GM23248 (cell line): ENCODE results near the gene RITA1. TPM values are rescaled to one million over a fixed set of nuclear protein-coding genes. Genes with fewer than 3 reads are reported as not detected.

Experiments
- DNase-seq: peaks from one replicate; pipeline ENCODE4 v3.0.0-alpha.2; 2015
- H2AFZ ChIP-seq: fragments of 200-600 bp; sonication (generic); 2 replicates; pipeline ENCODE4 v1.6.1; 2016; ENCODE audit warnings: antibody characterized with exemption
- H3F3A ChIP-seq: fragments of 200-600 bp; sonication (generic); 2 replicates; pipeline ENCODE4 v1.6.1; 2016; ENCODE audit warnings: mild to moderate bottlenecking, antibody characterized with exemption, mixed run types; ENCODE audit not compliant: insufficient read depth
- H3K27ac ChIP-seq: fragments of 200-600 bp; sonication (generic); 2 replicates; pipeline ENCODE4 v1.5.1; 2016; ENCODE audit warnings: mild to moderate bottlenecking
- H3K27me3 ChIP-seq: fragments of 200-600 bp; sonication (generic); replicated peaks from 2 replicates; pipeline ENCODE4 v1.6.1; 2016; ENCODE audit warnings: mild to moderate bottlenecking; ENCODE audit not compliant: insufficient read depth
- H3K36me3 ChIP-seq: fragments of 200-600 bp; sonication (generic); 2 replicates; pipeline ENCODE4 v1.6.1; 2016; ENCODE audit warnings: low read depth, mild to moderate bottlenecking
- H3K4me1 ChIP-seq: fragments of 200-600 bp; sonication (generic); 2 replicates; pipeline ENCODE4 v1.6.1; 2016; ENCODE audit warnings: mild to moderate bottlenecking; ENCODE audit not compliant: insufficient read depth
- H3K4me2 ChIP-seq: fragments of 200-600 bp; sonication (generic); one replicate; pipeline ENCODE4 v1.6.1; 2016; ENCODE audit warnings: mild to moderate bottlenecking; ENCODE audit not compliant: unreplicated experiment
- H3K4me3 ChIP-seq: fragments of 200-600 bp; sonication (generic); 2 replicates; pipeline ENCODE4 v1.5.1; 2016; ENCODE audit warnings: mild to moderate bottlenecking
- H3K79me2 ChIP-seq: fragments of 200-600 bp; sonication (generic); 2 replicates; pipeline ENCODE4 v1.6.1; 2016; ENCODE audit warnings: mild to moderate bottlenecking; ENCODE audit not compliant: insufficient read depth
- H3K9ac ChIP-seq: fragments of 200-600 bp; sonication (generic); 2 replicates; pipeline ENCODE4 v1.6.1; 2016; ENCODE audit warnings: mild to moderate bottlenecking
- H3K9me2 ChIP-seq: fragments of 200-600 bp; sonication (generic); 2 replicates; pipeline ENCODE4 v1.6.1; 2016; ENCODE audit warnings: mixed run types, mild to moderate bottlenecking, moderate library complexity; ENCODE audit not compliant: insufficient read depth
- H3K9me3 ChIP-seq: fragments of 200-600 bp; sonication (generic); one replicate; pipeline ENCODE4 v1.6.1; 2017; ENCODE audit warnings: low read depth
- H4K20me1 ChIP-seq: fragments of 200-600 bp; sonication (generic); 2 replicates; pipeline ENCODE4 v1.6.0; 2016; ENCODE audit not compliant: insufficient read depth
- EZH2 ChIP-seq: fragments of 200-600 bp; sonication (generic); IDR thresholded peaks from 2 replicates; pipeline ENCODE4 v1.6.1; 2018; ENCODE audit warnings: antibody characterized with exemption, mild to moderate bottlenecking; ENCODE audit not compliant: insufficient read depth, poor library complexity, severe bottlenecking
- EZH2phosphoT487 ChIP-seq: fragments of 200-600 bp; sonication (generic); IDR thresholded peaks from 2 replicates; pipeline ENCODE4 v1.6.1; 2018; ENCODE audit warnings: antibody characterized with exemption, moderate library complexity, mild to moderate bottlenecking, low read depth; ENCODE audit not compliant: insufficient read depth
- whole genome bisulfite sequencing, 2 experiments: methylation state at CpG; one replicate each; pipeline ENCODE4 v1.1.6; 2015 to 2017; ENCODE audit warnings: low lambda C conversion rate in 2 of 2, low coverage in 1 of 2; ENCODE audit errors: missing lambda C conversion rate in 2 of 2; 5-methylcytosine and 5-hydroxymethylcytosine counted together
- in situ Hi-C: fragments of 300-500 bp; cut with MboI; formaldehyde crosslinking; loops from 2 replicates; pipeline ENCODE4 v1.15.0; 2020
- polyA plus RNA-seq: library from polyadenylated mRNA; unstranded; fragments of >200 nt; fragmentation: Nextera tagmentation; extraction: Ambion mirVana; gene quantifications from 2 replicates; pipeline ENCODE4 v1.2.1, GENCODE V29; 2016
- total RNA-seq: library from RNA; depleted of rRNA; stranded (reverse); fragments of >200 nt; shearing (Covaris generic); gene quantifications from 2 replicates; pipeline ENCODE4 v1.2.3, GENCODE V29; 2014

Gene RITA1
- total and polyA plus RNA-seq, 2 experiments from 2014 or later: 15.6 to 19.2 TPM

DNA sequence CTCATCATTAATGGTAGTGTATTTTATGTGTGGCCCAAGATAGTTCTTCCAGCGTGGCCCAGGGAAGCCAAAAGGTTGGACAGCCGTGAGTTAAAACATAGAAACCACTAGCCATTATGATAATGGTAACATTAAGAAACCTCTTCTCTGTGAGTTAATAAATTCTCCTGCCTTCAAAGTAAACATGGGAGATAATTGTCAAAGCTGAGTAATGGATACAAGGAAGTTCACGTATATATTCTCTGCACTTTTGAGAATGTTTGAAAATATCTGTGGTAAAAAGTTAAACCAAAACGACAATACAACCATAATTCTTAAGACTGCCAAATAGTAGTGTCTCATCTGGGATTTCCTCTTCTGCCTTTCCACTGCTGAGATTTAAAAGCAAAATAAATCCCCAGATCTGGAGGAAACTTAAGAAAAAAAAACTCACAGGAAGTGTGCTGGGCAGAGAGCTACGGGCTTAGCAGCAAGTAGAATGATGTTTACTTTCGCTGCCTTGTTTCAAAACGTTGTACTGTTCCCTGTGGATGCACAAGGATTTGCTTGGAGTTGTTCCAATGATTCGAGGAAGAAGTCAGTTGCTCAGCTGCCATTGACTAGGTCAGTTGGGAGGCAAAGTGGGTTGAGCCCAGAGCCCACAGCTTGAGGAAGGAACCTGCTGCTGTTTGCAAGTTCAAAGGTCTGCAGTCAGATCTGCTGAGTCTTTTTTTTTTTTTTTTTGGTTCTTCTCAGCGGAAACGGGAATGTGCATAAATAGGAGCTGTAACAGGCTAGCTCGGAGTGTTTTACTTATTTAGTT, 37.4 kb downstream of the RITA1 start:
- H3F3A ChIP-seq: peaks cover 23% of the 10 kb centered on the region
- H2AFZ ChIP-seq: peak overlapping the region; percentile 74
- TF ChIP-seq EZH2: no peak
- TF ChIP-seq EZH2phosphoT487: no peak
- H3K4me3 ChIP-seq: peak overlapping the region; percentile 71
- 2 to 3% methylated on average over 11 of the region's 11 CpGs for WGBS, 2 experiments
- in situ Hi-C loops: no loop called here
- peak; percentile 84 for DNase-seq
- no peaks in the 10 kb centered on the region for H4K20me1 ChIP-seq
- H3K27me3 ChIP-seq: no peaks in the 10 kb centered on the region
- peaks cover 20% of the 10 kb centered on the region for H3K4me1 ChIP-seq
- peak overlapping the region; percentile 87 for H3K4me2 ChIP-seq
- peaks cover 6% of the 10 kb centered on the region; the same call in 1 of the 2 replicates for H3K79me2 ChIP-seq
- no peaks in the 10 kb centered on the region for H3K9me3 ChIP-seq
- peak overlapping the region; percentile 89 for H3K9ac ChIP-seq
- no peaks in the 10 kb centered on the region for H3K36me3 ChIP-seq
- H3K9me2 ChIP-seq: no peaks in the 10 kb centered on the region
- peak overlapping the region; percentile 75 for H3K27ac ChIP-seq

DNA sequence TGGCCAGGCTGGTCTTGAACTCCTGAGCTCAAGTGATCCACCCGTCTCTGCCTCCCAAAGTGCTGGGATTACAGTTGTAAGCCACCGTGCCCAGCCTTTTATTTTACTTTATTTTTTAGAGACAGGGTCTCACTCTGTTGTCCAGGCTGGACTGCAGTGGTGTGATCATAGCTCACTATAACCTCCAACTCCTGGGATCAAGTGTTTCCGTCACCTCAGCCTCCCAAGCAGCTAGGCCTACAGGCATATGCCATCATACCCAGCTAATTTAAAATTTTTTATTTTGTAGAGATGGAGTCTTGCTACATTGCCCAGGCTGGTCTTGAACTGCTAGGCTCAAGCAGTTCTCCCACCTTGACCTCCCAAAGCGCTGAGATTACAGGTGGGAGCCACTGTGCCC, 39.4 kb downstream of the RITA1 start:
- Histone ChIP-seq H3K9me2 (no peaks in the 10 kb centered on the region), H3K36me3 (peaks cover 3% of the 10 kb centered on the region; the same call in 1 of the 2 replicates), H3K9me3 (no peaks in the 10 kb centered on the region), H3K4me2 (no peak overlapping the region), H3K27me3 (no peaks in the 10 kb centered on the region), H3K4me3 (no peak overlapping the region), H2AFZ (no peak overlapping the region), H3K27ac (no peak overlapping the region), H3F3A (peaks cover 23% of the 10 kb centered on the region), H3K4me1 (peaks cover 20% of the 10 kb centered on the region), H3K9ac (no peak overlapping the region), H4K20me1 (no peaks in the 10 kb centered on the region), H3K79me2 (peaks cover 6% of the 10 kb centered on the region; the same call in 1 of the 2 replicates)
- WGBS, 2 experiments: 96 to 97% methylated on average over 4 of the region's 4 CpGs
- DNase-seq: no peak
- TF ChIP-seq EZH2 (no peak), EZH2phosphoT487 (no peak)
- in situ Hi-C loops: no loop called here

DNA sequence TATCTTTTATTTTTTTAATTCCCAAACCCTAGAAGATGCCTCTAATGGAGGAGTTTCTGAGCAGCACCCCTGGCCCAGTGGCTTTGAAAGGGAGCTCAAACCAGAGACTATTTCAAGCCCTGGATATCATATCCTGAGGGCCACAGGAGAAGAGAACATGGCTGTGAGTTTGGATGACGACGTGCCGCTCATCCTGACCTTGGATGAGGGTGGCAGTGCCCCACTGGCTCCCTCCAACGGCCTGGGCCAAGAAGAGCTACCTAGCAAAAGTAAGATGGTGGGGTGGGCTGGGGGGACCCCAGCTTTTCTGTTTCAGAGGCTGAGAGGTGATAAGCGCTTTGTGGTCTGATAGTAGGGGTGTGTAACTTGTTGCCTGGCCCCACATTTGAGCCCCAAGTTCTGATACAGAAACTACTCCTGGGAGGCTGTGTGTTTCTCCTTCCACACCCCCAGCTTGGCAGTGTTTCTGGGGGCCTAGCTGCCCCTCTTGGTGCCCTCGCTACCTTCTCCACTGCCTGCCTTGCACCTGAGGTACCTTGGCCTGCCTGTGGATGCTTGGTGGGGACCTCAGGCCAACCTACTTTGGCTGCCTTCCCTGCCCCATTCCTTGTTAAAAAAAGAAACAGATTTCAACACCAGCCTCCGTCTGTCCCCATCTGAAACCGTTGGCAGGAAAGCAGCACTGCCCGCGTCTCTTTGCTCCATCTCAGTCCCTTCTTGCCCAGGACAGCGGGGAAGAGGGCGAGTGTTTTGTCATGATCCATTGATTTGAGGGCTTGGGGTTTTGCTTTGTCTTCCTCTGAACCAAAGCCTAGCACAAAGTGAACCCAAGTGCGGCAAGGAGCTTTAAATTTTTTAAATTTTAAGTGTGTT, 41.4 kb downstream of the RITA1 start:
- Histone ChIP-seq H3K27me3 (no peaks in the 10 kb centered on the region), H3K36me3 (peaks cover 3% of the 10 kb centered on the region; the same call in 1 of the 2 replicates), H3K9me3 (no peaks in the 10 kb centered on the region), H3K4me3 (no peak overlapping the region), H3K79me2 (peaks cover 2% of the 10 kb centered on the region; the same call in 1 of the 2 replicates), H3K9ac (no peak overlapping the region), H3F3A (peaks cover 22% of the 10 kb centered on the region), H3K4me2 (no peak overlapping the region), H4K20me1 (no peaks in the 10 kb centered on the region), H2AFZ (no peak overlapping the region), H3K27ac (no peak overlapping the region), H3K4me1 (peaks cover 19% of the 10 kb centered on the region), H3K9me2 (no peaks in the 10 kb centered on the region)
- in situ Hi-C loops: no loop called here
- TF ChIP-seq EZH2: no peak
- TF ChIP-seq EZH2phosphoT487: no peak
- no peak for DNase-seq
- WGBS, 2 experiments: 91 to 96% methylated on average over 13 of the region's 13 CpGs

DNA sequence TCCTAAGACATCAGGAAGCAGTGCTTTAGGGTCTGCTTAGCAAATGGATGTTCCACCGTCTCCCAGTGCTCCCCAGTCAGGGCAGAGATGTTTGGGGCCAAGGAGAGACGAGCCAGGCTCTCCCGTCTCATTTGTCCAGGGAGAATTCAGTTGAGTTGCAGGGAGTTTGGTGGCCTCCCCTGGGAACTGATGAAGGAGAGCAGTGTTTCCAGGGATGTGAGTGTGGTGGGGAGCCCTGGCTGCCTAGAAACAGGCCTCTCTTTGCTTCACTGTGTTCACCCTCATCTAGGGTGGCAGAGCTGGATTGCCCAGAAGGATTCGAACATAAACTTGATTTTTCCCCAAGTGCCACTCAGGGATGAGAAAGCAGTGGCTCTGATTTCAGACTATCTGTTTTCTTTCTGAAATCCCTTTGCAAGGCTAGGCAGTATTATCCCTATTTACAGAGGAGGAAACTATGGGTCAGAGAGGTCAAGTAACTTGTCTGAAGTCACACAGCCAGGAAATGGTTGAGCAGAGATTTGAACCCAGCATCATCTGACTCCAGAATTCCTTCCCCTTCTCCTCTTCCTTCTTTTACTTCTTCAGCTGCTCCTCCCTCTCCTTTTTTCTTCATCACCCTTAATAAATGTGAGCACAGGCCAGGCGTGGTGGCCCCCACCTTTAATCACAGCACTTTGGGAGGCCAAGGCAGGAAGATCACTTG, 42.3 kb downstream of the RITA1 start:
- H3K9ac ChIP-seq: no peak overlapping the region
- no peaks in the 10 kb centered on the region for H3K9me2 ChIP-seq
- H3K4me3 ChIP-seq: no peak overlapping the region
- no peaks in the 10 kb centered on the region for H3K79me2 ChIP-seq
- TF ChIP-seq EZH2: no peak
- TF ChIP-seq EZH2phosphoT487: no peak
- peaks cover 3% of the 10 kb centered on the region; the same call in 1 of the 2 replicates for H3K36me3 ChIP-seq
- no peak overlapping the region for H2AFZ ChIP-seq
- H3K4me1 ChIP-seq: peaks cover 16% of the 10 kb centered on the region; the same call in 1 of the 2 replicates
- H3K4me2 ChIP-seq: no peak overlapping the region
- WGBS, 2 experiments: 93 to 97% methylated on average over 5 of the region's 5 CpGs
- H4K20me1 ChIP-seq: no peaks in the 10 kb centered on the region
- no peaks in the 10 kb centered on the region for H3K27me3 ChIP-seq
- H3F3A ChIP-seq: peaks cover 13% of the 10 kb centered on the region; the same call in 1 of the 2 replicates
- H3K27ac ChIP-seq: no peak overlapping the region
- no peak for DNase-seq
- in situ Hi-C loops: no loop called here
- H3K9me3 ChIP-seq: no peaks in the 10 kb centered on the region
